PFSK-1 (cell line): ENCODE data around the gene OPN1SW.

Experiments used
- FOXP2 ChIP-seq: optimal IDR thresholded peaks from 2 replicates; pipeline ENCODE3; 2011; ENCODE audit warnings: borderline replicate concordance, control low read depth, inconsistent platforms; ENCODE audit not compliant: insufficient read depth; ENCODE audit errors: extremely low read length, extremely low read depth
- POLR2AphosphoS5 ChIP-seq: IDR thresholded peaks from 2 replicates; pipeline ENCODE4 v1.6.1; 2012; ENCODE audit warnings: low read depth, mild to moderate bottlenecking, control low read depth, low read length, moderate library complexity
- REST ChIP-seq, 2 experiments: IDR thresholded peaks; 2 replicates each; pipeline versions ENCODE4 v1.6.1 to v1.8.0; 2011 to 2012; ENCODE audit warnings: low read depth in 2 of 2, low read length in 2 of 2, control low read depth in 1 of 2, inconsistent platforms in 1 of 2, mild to moderate bottlenecking in 1 of 2, moderate library complexity in 1 of 2; ENCODE audit not compliant: insufficient read depth in 1 of 2
- SIN3A ChIP-seq: IDR thresholded peaks from 2 replicates; pipeline ENCODE4 v1.6.1; 2012; ENCODE audit warnings: mild to moderate bottlenecking, low read length, moderate library complexity, borderline replicate concordance; ENCODE audit not compliant: insufficient read depth
- TAF1 ChIP-seq: IDR thresholded peaks from 2 replicates; pipeline ENCODE4 v1.6.1; 2012; ENCODE audit warnings: low read length, control low read depth, borderline replicate concordance; ENCODE audit not compliant: insufficient read depth

The OPN1SW gene

GRCh38 chr7:128777156-128778123, 1.8 kb upstream of the OPN1SW start:
- TF ChIP-seq POLR2AphosphoS5, result no peak
- no peak for TF ChIP-seq SIN3A
- TF ChIP-seq TAF1, result no peak
- TF ChIP-seq REST (IDR thresholded peaks at IDR 0.05; ENCODE audit: insufficient read depth in 1 of 2, low read depth in 2 of 2, low read length in 2 of 2), result no peak
- no peak for TF ChIP-seq FOXP2

- no peak for TF ChIP-seq REST (IDR thresholded peaks at IDR 0.05; ENCODE audit: insufficient read depth in 1 of 2, low read depth in 2 of 2, low read length in 2 of 2)
- TF ChIP-seq SIN3A, result no peak
- TF ChIP-seq FOXP2, result no peak
- 0 out of 2 replicates have a peak, but pooled peaks have one; percentile 21 for TF ChIP-seq POLR2AphosphoS5
- no peak for TF ChIP-seq TAF1
Observed at GRCh38 chr7:128774921-128775320, 673 bp downstream of the OPN1SW start.

GRCh38 chr7:128774029-128774689, 1.4 kb downstream of the OPN1SW start:
- TF ChIP-seq TAF1, result no peak
- no peak for TF ChIP-seq SIN3A
- no peak for TF ChIP-seq FOXP2
- TF ChIP-seq POLR2AphosphoS5, result no peak; the same call in none of the 2 replicates
- no peak for TF ChIP-seq REST (IDR thresholded peaks at IDR 0.05; ENCODE audit: insufficient read depth in 1 of 2, low read depth in 2 of 2, low read length in 2 of 2)

GRCh38 chr7:128773604-128774003, 2.0 kb downstream of the OPN1SW start:
- TF ChIP-seq SIN3A, result no peak
- 0 out of 2 replicates have a peak, but pooled peaks have one; percentile 8 for TF ChIP-seq POLR2AphosphoS5

- TF ChIP-seq TAF1 (no peak), REST (IDR thresholded peaks at IDR 0.05; ENCODE audit: insufficient read depth in 1 of 2, low read depth in 2 of 2, low read length in 2 of 2) (no peak)
Observed at GRCh38 chr7:128770233-128770632, 5.4 kb downstream of the OPN1SW start.
